Psoas muscle (tissue), 8 donors: ENCODE measurements around the gene ZIC3. TPM values are rescaled to one million over a fixed set of nuclear protein-coding genes. Genes with fewer than 3 reads are reported as not detected.

Source experiments
- ATAC-seq, 4 donors: fragments of 200-7000 bp; cut with Tn5 transposase; one replicate each; pipeline ENCODE4 v1.9.1; 2020; ENCODE audit warnings: moderate library complexity in 3 of 4, mild to moderate bottlenecking in 2 of 4
- DNase-seq, 2 donors: peaks; one replicate each; pipeline ENCODE4 v3.0.0-alpha.2; 2020
- H3K27ac ChIP-seq: fragments of 200-600 bp; one replicate; pipeline ENCODE4 v1.8.0; 2022
- H3K27me3 ChIP-seq, 3 donors: fragments of 200-600 bp in 1 of 3; one replicate each; pipeline versions ENCODE4 v1.6.1 to v1.8.0; 2013 to 2022; ENCODE audit warnings: low read length in 2 of 3, mild to moderate bottlenecking in 2 of 3, moderate library complexity in 1 of 3; ENCODE audit not compliant: insufficient read depth in 3 of 3
- H3K36me3 ChIP-seq, 2 donors: fragments of 200-600 bp in 1 of 2; one replicate each; pipeline versions ENCODE4 v1.6.1 to v1.8.0; 2013 to 2022; ENCODE audit warnings: low read depth in 1 of 2, mild to moderate bottlenecking in 1 of 2, moderate library complexity in 1 of 2; ENCODE audit not compliant: insufficient read depth in 1 of 2
- H3K4me1 ChIP-seq: fragments of 200-600 bp; one replicate; pipeline ENCODE4 v1.8.0; 2022
- H3K4me3 ChIP-seq: fragments of 200-600 bp; one replicate; pipeline ENCODE4 v1.8.0; 2022; ENCODE audit warnings: mild to moderate bottlenecking
- H3K9me3 ChIP-seq: fragments of 200-600 bp; one replicate; pipeline ENCODE4 v1.8.0; 2022
- CTCF ChIP-seq: fragments of 200-600 bp; IDR thresholded peaks from one replicate; pipeline ENCODE4 v1.8.0; 2022; ENCODE audit warnings: antibody characterized with exemption
- WGBS, 3 donors: extraction: QIAGEN DNeasy Blood & Tissue Kit; methylation state at CpG; one replicate each; pipeline versions ENCODE4 v1.1.6 to v1.1.7; 2013; 5-methylcytosine and 5-hydroxymethylcytosine counted together
- intact Hi-C, 2 donors: fragments of 100-400 bp; cut with DNase I; formaldehyde crosslinking; loops; one replicate each; pipeline versions ENCODE4 v1.11.0 to v1.14.2; 2022
- polyA plus RNA-seq, 3 donors: library from polyadenylated mRNA; stranded (reverse); fragments of 200-250 nt; gene quantifications; one replicate each; pipeline ENCODE4 v1.2.3, GENCODE V29; 2013
- total RNA-seq, 4 donors: library from RNA; stranded (reverse); fragmentation: NEBNext Ultra II Directional in 2 of 4; extraction: Animal tissue kit (Norgen Biotek cat#: 25700) in 2 of 4; gene quantifications; one replicate each; pipeline versions ENCODE4 v1.2.1 to v1.2.4, GENCODE V29; 2021 to 2023
- donor health status: healthy with polysubstance abuse.
- donor health status: DM: no; HTN: no; CAD: no; lungs with moderate emphysema.
- donor health status: Bipolar disorder and iron deficiency.
- donor health status: healthy.
- donor health status: DM: yes; HTN: yes; CAD: no.
- donor health status: DM: no; HTN: no; CAD: no.
- donor health status: DM: no; HTN: no; CAD: no.
- donor health status: DM: yes; HTN: yes; CAD: no.

The ZIC3 gene
- total and polyA plus RNA-seq, 7 donors: not detected

- H3K9me3 ChIP-seq: no peaks in the 10 kb centered on the region
- H3K27ac ChIP-seq: no peak overlapping the region
- peaks cover 0 to 26% (median 2%) of the 10 kb centered on the region in 3 donors for H3K27me3 ChIP-seq
- 43 to 58% (median 55%) methylated on average over 2 of the region's 2 CpGs for WGBS, 3 donors
- no peak for DNase-seq
- intact Hi-C loops: no loop called here
- no peaks in the 10 kb centered on the region for H3K36me3 ChIP-seq
- H3K4me1 ChIP-seq: no peaks in the 10 kb centered on the region
- no peak overlapping the region for H3K4me3 ChIP-seq
- no peak for ATAC-seq
- no peak for TF ChIP-seq CTCF
These were observed 21.2 kb downstream of the ZIC3 start for GRCh38 chrX:137587151-137587550.

GRCh38 chrX:137600769-137601168 lies 34.8 kb downstream of the ZIC3 start:
- ATAC-seq (no peak), DNase-seq (no peak)
- Histone ChIP-seq H3K36me3 (no peaks in the 10 kb centered on the region), H3K27ac (no peak overlapping the region), H3K27me3 (peaks cover 0 to 3% (median 0%) of the 10 kb centered on the region in 3 donors), H3K4me1 (no peaks in the 10 kb centered on the region), H3K4me3 (no peak overlapping the region), H3K9me3 (no peaks in the 10 kb centered on the region)
- 78 to 100% (median 88%) methylated on average over 3 of the region's 3 CpGs for WGBS, 3 donors
- intact Hi-C loops: no loop called here
- TF ChIP-seq CTCF: no peak
